NCI-H2029 (cell line): ENCODE data around the gene FAM90A1.
"Not testable (repeated sequence)": the region's sequence is repeated elsewhere in the genome, so short reads cannot be mapped to it uniquely, and the experiment has no call there.

Experiments
- DNase-seq: peaks from one replicate; lab custom pipeline; 2025; lab: John Stamatoyannopoulos, UW

FAM90A1 gene

GRCh38 chr12:8233300-8233855 lies 6.0 kb upstream of the FAM90A1 start:
- DNase-seq, result not testable (repeated sequence)

GRCh38 chr12:8231666-8232608 lies 4.5 kb upstream of the FAM90A1 start:
- not testable (repeated sequence) for DNase-seq

GRCh38 chr12:8231049-8231448 lies 3.6 kb upstream of the FAM90A1 start:
- DNase-seq, result not testable (repeated sequence)

- DNase-seq, result not testable (repeated sequence)
Measured at GRCh38 chr12:8229486-8229885, 2.1 kb upstream of the FAM90A1 start.

- not testable (repeated sequence) for DNase-seq
Measured at GRCh38 chr12:8228607-8229006, 1.2 kb upstream of the FAM90A1 start.

GRCh38 chr12:8227732-8228077 lies 287 bp upstream of the FAM90A1 start:
- DNase-seq, result not testable (repeated sequence)

GRCh38 chr12:8226355-8226754 lies 1.1 kb downstream of the FAM90A1 start:
- no peak for DNase-seq

GRCh38 chr12:8224782-8225181 lies 2.6 kb downstream of the FAM90A1 start:
- DNase-seq, result not testable (repeated sequence)

GRCh38 chr12:8223646-8224045 lies 3.8 kb downstream of the FAM90A1 start:
- DNase-seq, result not testable (repeated sequence)

- not testable (repeated sequence) for DNase-seq
Measured at GRCh38 chr12:8222303-8222702, 5.1 kb downstream of the FAM90A1 start.

GRCh38 chr12:8221844-8222243 lies 5.6 kb downstream of the FAM90A1 start:
- not testable (repeated sequence) for DNase-seq

- DNase-seq, result peak; percentile 2
Measured at GRCh38 chr12:8221375-8221774, 6.0 kb downstream of the FAM90A1 start.

- not testable (repeated sequence) for DNase-seq
Measured at GRCh38 chr12:8218711-8219382, 8.6 kb downstream of the FAM90A1 start.

- not testable (repeated sequence) for DNase-seq
Measured at GRCh38 chr12:8197685-8198308, 29.6 kb downstream of the FAM90A1 start.

GRCh38 chr12:8188088-8188487 lies 39.3 kb downstream of the FAM90A1 start:
- DNase-seq, result not testable (repeated sequence)

GRCh38 chr12:8184206-8184605 lies 43.2 kb downstream of the FAM90A1 start:
- not testable (repeated sequence) for DNase-seq

- DNase-seq, result not testable (repeated sequence)
Measured at GRCh38 chr12:8183346-8183745, 44.1 kb downstream of the FAM90A1 start.

- DNase-seq, result not testable (repeated sequence)
Measured at GRCh38 chr12:8182923-8183322, 44.5 kb downstream of the FAM90A1 start.

- DNase-seq, result not testable (repeated sequence)
Measured at GRCh38 chr12:8181271-8181670, 46.1 kb downstream of the FAM90A1 start.

GRCh38 chr12:8179989-8180585 lies 47.3 kb downstream of the FAM90A1 start:
- DNase-seq, result peak; percentile 27

GRCh38 chr12:8172911-8173310 lies 54.5 kb downstream of the FAM90A1 start:
- DNase-seq, result not testable (repeated sequence)
